ENCODE measurements around the gene ZNF599.

Gene ZNF599

DNA sequence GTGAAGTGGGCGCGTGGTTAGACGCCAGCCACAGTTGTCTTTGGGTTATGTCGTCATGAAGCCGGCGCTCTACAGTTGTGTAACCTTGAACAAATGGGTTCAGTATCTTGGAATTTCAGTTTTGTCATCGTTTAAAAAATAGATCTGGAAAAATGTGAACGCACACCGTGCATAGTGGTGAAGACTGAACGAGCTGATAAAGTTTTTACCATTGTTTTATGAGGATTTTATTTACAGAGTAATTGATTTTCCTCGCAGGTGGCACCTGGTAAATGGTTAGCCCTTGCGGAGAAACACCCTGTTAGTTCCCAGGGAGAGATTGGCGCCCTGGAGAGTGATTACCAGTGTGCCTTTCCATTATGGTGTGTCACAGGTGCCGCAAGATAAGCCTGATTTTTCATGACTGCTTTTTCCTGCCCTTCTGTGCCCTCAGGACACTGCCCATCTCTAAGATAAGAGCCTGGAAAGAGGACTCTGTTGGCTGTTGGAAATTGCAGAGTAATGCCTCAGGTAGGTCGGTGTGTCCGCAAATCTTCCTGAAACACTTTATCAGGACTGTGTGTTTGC, 38.4 kb downstream of the ZNF599 start:
- DNase-seq = peak; percentile 75

DNA sequence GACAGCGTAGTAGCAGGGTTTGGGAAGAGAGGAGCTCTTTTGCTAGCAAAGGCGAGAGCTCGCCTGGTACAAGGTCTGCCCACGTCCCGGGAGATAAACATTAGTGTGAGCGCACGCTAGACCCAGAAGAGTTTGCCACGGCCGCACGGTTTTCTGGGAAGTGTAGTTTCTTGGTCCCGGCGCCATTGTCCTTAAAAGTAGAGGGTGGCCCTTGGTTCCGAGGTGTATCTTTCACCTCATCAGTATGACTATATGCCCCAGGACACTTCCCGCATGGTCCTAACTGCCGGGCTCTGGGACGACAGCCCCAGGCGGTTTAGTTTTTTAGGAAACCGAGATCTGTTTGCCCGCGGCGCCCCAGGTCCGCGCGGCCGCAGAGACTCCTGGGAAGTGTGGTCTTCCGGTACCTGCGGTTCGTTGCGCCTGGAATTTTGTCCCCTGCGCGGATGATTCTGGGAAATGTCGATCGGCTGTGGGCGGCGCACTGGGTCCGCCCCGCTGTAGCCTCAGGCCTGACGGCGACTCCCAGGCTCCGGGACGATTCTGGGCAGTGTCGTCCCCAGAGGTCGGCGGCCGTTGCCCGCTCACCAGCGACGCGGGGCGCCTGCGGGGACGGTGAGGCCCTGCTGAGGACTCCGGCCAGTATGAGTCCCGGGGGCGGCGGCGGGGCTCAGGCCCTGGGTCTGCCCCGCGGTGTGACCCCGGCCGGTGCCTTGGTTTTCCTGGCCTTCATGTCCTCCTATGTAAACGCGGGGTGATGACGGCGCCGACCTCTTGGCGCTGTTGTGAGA, 39.1 kb downstream of the ZNF599 start, which contains the start of gene ZNF181:
Gene ZNF181 (plus strand): TSS at position 498 of the 791 bp plus-strand sequence. CDS start 795 bp downstream, outside the sequence.
- peak; percentile 96 for DNase-seq

DNA sequence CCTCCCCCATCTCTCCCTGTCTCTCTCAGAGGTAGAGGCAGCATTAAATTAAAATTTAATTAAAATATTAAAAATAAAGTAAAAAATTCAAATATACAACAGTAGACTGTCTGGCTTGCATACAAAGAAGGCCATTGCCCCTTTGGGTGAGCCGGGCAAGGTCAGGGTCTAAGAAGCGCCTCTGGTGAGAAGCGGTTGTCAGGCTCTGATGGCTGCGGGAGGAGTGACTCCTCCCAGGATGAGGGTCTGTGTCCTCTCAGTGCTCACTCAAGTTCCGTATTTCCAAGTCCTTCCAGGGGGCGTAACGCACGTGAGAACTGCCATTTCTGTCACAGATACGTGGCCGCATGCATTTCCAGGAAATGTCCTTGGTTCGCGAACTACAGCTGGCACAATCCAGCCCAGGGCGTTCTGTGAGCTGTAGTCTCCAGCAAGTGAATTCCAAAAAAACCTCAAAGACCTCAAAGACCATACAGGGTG, 39.7 kb downstream of the ZNF599 start:
- DNase-seq = peak; percentile 75

DNA sequence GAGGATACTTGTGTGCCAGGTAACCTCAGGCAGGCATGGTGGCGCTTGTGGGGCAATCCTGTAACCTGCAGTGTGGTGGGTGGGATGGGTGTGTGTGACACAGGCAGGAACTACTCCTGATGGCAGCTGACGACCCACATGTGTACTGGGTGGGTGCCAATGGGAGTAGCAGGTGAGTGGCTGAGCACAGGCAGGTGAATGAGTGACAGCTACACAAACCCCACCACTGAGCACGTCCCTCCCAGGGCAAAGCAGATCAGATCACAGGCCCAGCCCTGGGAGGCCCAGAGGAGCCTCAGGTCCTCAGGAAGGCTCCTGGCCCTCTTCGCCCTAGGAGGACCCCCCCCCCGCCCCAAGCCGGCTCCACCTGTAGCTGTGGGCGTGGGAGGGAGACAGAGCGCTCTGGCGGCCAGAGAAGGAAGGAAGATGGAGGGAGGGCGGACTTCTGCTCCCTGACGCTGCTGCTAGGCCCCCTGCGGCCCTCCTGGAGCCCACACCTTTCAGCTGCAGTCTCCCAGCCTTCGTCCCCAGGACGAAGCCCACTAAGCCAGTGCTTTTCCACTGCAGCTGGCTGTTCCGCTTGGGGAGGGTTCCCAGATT, 40.3 kb downstream of the ZNF599 start:
- DNase-seq = no peak

DNA sequence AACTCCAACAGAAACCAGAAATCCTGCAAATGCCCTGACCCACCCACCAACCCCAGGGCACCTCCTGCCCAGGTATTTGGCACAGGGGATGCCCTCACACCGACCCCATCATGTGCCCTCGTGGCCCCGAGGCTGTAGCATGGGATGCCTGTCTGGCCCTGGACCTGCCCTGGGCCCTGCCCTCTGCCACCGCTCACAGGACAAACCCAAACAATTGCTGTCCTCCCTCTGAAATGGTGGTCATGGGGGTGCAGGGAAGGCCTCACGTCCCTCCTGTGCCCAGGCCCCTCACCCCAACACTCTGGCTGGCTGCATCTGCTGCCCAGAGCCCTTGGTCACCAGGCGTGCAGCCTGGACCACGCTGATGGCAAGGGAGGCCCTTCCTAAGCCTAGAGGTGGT, 41.1 kb downstream of the ZNF599 start:
- DNase-seq = no peak

DNA sequence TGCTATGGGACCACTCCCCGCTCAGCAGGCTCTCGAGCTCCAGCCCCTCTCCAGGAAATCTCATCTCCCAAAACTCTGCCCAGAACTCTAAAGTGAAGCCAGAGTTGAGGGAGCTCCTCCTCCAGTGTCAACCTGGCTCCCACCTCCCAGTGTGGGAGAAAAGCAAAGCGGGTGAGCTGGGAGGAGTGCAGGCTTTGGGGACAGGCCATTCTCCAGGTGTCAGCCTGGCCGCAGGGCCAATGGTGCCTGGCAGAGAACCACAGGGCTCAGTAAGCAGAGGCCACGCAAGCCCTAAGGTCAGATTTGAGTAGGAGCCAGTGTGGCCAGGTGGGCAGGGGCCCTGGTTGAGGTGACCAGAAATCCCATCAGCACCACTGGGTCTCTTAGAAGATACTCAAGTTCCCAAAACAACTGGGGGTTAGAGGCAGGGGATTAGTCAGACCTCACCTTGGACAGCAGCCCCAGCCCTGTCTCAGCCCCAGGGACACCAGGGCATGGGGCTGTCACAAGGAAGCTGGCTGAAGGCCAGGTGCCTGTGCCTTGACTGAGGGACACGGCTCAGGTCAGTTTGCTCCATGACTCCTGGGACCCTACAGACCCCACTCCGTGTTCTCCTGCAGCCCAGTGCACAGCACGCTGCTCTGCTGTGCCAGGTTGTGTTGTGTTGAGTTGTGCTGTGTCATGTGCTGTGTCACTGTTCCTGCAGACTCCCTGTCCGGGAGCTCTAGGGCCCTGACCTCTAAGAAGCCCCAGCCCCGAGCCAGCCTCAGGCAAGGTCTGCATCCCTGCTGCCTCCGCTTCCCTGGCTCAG, 41.8 kb downstream of the ZNF599 start:
- no peak for DNase-seq

DNA sequence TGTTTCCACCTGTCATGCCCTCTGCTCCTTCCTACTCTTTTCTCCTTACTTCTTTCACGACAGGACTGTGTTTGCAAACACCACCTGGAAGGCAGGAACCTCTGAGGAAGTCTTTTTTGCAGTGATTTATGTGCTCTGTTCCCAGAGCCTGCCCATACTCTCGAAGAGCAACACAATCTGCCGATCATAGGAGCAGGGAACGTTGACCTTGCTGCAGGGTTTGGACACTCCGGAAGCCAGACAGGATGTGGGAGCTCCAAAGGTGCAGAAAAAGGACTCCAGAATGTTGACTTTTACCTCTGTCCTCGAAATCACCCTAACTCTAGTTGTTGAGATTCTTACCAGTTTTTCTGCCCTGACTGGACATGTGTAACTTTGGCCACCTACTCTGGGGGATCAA, 47.6 kb downstream of the ZNF599 start:
- DNase-seq = no peak

DNA sequence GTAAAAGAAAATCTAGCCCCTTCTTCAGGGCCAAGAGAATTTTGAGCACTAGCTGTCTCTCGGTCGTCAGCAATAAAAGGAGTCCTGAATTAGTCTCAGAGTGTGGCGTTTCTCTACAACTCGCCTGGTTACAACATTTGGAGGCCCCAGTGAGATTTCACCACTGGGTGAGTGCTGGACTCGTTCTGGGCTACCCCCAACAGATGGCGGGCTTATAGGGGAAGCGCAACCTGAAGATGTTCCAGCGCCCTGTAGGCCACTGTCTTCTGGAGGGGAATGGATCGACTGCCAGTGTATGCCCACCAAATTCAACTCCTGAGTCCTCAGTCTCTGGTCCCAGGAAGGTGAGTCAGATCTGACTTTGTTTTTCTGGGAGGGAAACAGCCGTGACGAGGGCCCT, 50.7 kb downstream of the ZNF599 start:
- DNase-seq = no peak

DNA sequence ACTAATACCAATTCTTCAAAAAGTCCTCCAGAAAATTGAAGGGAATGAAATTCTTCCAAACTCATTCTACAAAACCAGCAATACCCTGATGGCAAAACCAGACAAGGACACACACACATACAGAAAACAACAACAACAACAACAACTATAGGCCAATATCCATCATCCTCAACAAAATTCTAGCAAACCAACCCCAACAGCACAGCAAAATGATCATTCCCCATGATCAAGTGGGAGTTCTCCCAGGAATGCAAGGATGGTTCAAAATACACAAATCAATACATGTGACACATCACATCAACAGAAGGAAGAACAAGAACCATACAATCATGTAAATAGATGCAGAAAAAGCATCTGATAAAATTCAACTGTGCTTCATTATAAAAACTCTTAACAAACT, 57.7 kb downstream of the ZNF599 start:
- no peak for DNase-seq

DNA sequence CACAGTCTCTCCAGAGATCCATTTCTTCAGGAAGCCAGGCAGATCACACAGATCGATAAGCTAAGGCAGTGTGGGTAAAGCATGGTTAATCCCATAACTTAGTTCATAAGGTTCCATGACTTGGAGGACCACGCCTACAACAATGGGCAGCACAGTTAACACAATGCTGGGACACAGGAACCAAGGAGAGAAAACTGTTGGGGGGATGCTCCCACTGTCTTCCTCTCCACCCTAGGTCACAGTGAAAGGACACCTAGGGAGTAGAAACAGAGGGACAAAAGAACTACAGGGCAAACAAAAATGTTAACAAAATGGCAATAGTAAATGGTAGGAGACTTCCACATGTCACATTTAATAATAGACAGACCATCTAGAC, 59.8 kb downstream of the ZNF599 start:
- no peak for DNase-seq

DNA sequence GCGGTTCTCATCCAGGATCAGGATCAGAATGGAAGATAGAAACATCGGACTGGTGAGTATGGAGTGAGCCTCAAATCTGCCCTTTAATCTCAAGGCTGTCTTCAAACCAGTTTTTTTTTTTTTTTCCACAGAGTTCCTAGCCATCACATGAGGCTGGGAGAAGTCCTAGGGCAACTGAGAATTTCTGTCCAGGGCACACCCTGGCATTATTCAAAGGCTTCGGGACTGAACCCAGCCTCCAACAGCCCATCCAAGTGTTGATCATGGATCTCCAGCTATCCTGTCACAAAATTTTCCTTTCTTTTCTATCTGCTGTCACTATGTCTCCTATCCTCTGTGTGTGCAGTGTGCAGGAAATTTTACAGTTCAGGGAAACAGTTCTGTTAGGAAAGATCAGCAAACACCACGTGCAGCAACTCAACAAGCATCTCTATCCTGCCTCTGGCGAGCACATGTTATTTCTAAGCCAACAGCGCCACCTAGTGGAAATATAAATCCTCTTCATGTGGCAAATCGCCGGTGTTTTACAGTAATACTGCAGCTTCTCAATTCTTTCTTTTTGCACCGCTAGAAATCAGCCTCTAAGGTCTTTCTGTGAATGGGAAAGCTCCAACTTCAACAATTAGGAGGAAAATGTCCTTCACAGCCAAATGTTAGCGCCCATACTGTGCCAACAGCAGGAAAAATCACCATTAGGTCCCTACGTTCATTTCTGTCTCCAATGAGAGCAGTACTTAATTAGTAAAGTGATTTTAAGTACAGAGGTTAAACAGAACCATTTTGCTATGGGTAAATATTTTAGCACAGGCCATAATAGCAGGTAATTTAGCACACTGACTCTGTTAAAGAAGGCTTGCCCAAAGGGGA, 60.4 kb downstream of the ZNF599 start:
- peak; percentile 91 for DNase-seq

DNA sequence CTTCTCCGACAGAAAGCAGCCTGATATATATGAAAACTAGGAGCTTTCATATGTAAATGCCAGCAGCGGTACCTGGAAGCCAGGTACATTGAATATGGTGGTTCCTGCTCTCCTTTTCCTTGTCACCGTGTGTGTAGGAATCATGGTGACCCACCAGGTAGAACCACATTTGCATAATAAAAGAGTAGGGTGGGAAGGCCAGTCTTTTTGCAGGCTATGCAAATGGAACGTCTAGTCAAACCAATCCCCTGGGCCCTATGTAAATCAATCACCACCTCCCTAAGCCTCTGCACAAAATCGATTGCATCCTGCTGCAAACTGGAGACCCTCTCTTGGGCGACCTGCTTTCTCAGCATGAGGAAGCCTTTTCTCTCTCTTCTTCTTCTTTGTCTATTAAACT, 61.1 kb downstream of the ZNF599 start:
- DNase-seq = peak; percentile 95
